ENCODE results near the gene RETN.

- no peak for TF ChIP-seq POLR2A (IDR thresholded peaks at IDR 0.05; ENCODE audit: low read depth, low read length)
- no peak for TF ChIP-seq TAF1 (IDR thresholded peaks at IDR 0.05; ENCODE audit: borderline replicate concordance, low read depth, low read length)
- TF ChIP-seq POLR2AphosphoS5 (IDR thresholded peaks at IDR 0.05; ENCODE audit: low read depth, low read length), result no peak
Observed at GRCh38 chr19:7716762-7717161, 47.9 kb downstream of the RETN start.

All from GM12892 (cell line).